ENCODE measurements around the gene PLEKHA4.
"Not testable (repeated sequence)": the region's sequence is repeated elsewhere in the genome, so short reads cannot be mapped to it uniquely, and the experiment has no call there.

The PLEKHA4 gene

DNA sequence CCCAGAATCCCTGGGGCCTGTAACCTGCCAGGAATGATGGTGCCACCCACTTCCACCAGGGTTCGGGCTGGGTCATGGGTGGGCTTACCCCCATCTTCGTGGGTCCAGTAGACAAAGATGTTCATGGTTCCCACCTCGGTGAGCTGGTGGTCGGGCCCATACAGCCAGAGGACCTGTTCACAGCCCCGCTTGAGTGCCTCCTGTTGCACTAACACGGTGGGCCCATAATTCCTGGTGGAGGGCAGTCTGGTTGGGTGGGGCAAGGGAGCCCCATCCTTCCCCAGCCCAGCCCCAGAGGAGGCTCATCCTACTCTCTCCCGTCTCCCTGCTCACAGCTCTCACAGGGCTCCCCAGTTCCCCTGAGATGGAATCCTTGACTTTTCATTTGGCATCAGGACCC, 71.3 kb downstream of the PLEKHA4 start:
- DNase-seq (ENCODE audit: low read depth), result no peak

- DNase-seq (ENCODE audit: low read depth), result no peak
These were observed 71.9 kb downstream of the PLEKHA4 start for GRCh38 chr19:48796298-48797083.

GRCh38 chr19:48795685-48796070, 72.7 kb downstream of the PLEKHA4 start:
- DNase-seq (ENCODE audit: low read depth), result no peak

GRCh38 chr19:48795055-48795684, 73.2 kb downstream of the PLEKHA4 start:
- DNase-seq (ENCODE audit: low read depth), result peak; percentile 81

- no peak for DNase-seq (ENCODE audit: low read depth)
These were observed 74.1 kb downstream of the PLEKHA4 start for GRCh38 chr19:48794291-48794690.

- no peak for DNase-seq (ENCODE audit: low read depth)
These were observed 75.1 kb downstream of the PLEKHA4 start for GRCh38 chr19:48793271-48793670.

- not testable (repeated sequence) for DNase-seq (ENCODE audit: low read depth)
These were observed 81.1 kb downstream of the PLEKHA4 start for GRCh38 chr19:48787331-48787730.
